Naive thymus-derived CD4-positive, alpha-beta T cell (primary cell): ENCODE results near the gene HOXB3. TPM values are rescaled to one million over a fixed set of nuclear protein-coding genes. Genes with fewer than 3 reads are reported as not detected.

Experiments used
- ATAC-seq: fragments of 150-1000 bp; cut with Tn5 transposase; 2 replicates; pipeline ENCODE4 v1.10.0; 2021; ENCODE audit warnings: mild to moderate bottlenecking, moderate library complexity
- CTCF ChIA-PET: fragments of 350-600 bp; sonication (Branson Sonifier 250); formaldehyde crosslinking; loops from one replicate; lab custom pipeline; 2021; ENCODE audit warnings: antibody characterized with exemption; lab: Charles Lee
- POLR2A ChIA-PET: fragments of 350-600 bp; sonication (Branson Sonifier 250); formaldehyde crosslinking; loops from one replicate; lab custom pipeline; 2021; ENCODE audit warnings: antibody characterized with exemption, inconsistent platforms; lab: Charles Lee
- DNase-seq, 9 donors: peaks; one replicate each; pipeline versions ENCODE4 v3.0.0 to v3.0.0-alpha.2; 2020 to 2022; ENCODE audit warnings: mixed read lengths in 1 of 9
- H3K27ac ChIP-seq: one replicate; pipeline ENCODE4 v1.7.0; 2013; ENCODE audit warnings: mild to moderate bottlenecking, low read depth, low read length, moderate library complexity
- H3K27me3 ChIP-seq, 2 donors: one replicate each; pipeline ENCODE4 v1.7.0; 2013; ENCODE audit warnings: low read length in 2 of 2, mild to moderate bottlenecking in 2 of 2, moderate library complexity in 2 of 2; ENCODE audit not compliant: control insufficient read depth in 2 of 2, insufficient read depth in 2 of 2
- H3K36me3 ChIP-seq, 3 experiments: 1 replicate in 2 of 3; 2 replicates in 1 of 3; pipeline ENCODE4 v1.7.0; 2013; ENCODE audit warnings: low read length in 3 of 3, mild to moderate bottlenecking in 3 of 3, moderate library complexity in 1 of 3; ENCODE audit not compliant: insufficient read depth in 3 of 3, control insufficient read depth in 2 of 3
- H3K4me1 ChIP-seq, 2 donors: one replicate each; pipeline ENCODE4 v1.7.0; 2013; ENCODE audit warnings: low read length in 2 of 2, mild to moderate bottlenecking in 2 of 2, moderate library complexity in 1 of 2; ENCODE audit not compliant: control insufficient read depth in 2 of 2, insufficient read depth in 2 of 2
- H3K4me3 ChIP-seq: 2 replicates; pipeline ENCODE4 v1.7.0; 2013; ENCODE audit warnings: mild to moderate bottlenecking, low read length
- H3K9me3 ChIP-seq, 3 experiments: 1 replicate in 2 of 3; 2 replicates in 1 of 3; pipeline ENCODE4 v1.7.0; 2013; ENCODE audit warnings: low read length in 3 of 3; ENCODE audit not compliant: control insufficient read depth in 2 of 3
- H3K27ac Mint-ChIP-seq, 9 donors: one replicate each; pipeline ENCODE4 v1.8.0; 2020 to 2022; ENCODE audit warnings: mixed read lengths in 9 of 9, mild to moderate bottlenecking in 8 of 9, moderate library complexity in 5 of 9, inconsistent platforms in 2 of 9
- H3K27me3 Mint-ChIP-seq, 5 donors: one replicate each; pipeline ENCODE4 v1.8.0; 2021 to 2022; ENCODE audit warnings: mixed read lengths in 5 of 5, mild to moderate bottlenecking in 1 of 5
- H3K36me3 Mint-ChIP-seq, 5 donors: one replicate each; pipeline ENCODE4 v1.8.0; 2020 to 2022; ENCODE audit warnings: mixed read lengths in 5 of 5, mild to moderate bottlenecking in 3 of 5, inconsistent platforms in 1 of 5
- H3K4me1 Mint-ChIP-seq, 7 donors: one replicate each; pipeline ENCODE4 v1.8.0; 2020 to 2022; ENCODE audit warnings: mixed read lengths in 7 of 7, mild to moderate bottlenecking in 3 of 7, inconsistent platforms in 1 of 7
- H3K4me3 Mint-ChIP-seq, 10 donors: one replicate each; pipeline ENCODE4 v1.8.0; 2020 to 2022; ENCODE audit warnings: mild to moderate bottlenecking in 10 of 10, mixed read lengths in 10 of 10, moderate library complexity in 6 of 10, inconsistent platforms in 2 of 10
- H3K9me3 Mint-ChIP-seq, 11 donors: one replicate each; pipeline ENCODE4 v1.8.0; 2020 to 2022; ENCODE audit warnings: mixed read lengths in 11 of 11, mild to moderate bottlenecking in 4 of 11, inconsistent platforms in 1 of 11, moderate library complexity in 1 of 11
- intact Hi-C, 2 donors: fragments of 100-400 bp; cut with micrococcal nuclease; formaldehyde crosslinking; loops; one replicate each; pipeline ENCODE4 v1.15.1; 2023
- polyA plus RNA-seq, 2 donors: library from polyadenylated mRNA; unstranded; fragments of 300-500 nt; fragmentation: Illumina TruSeq; gene quantifications; one replicate each; pipeline ENCODE4 v1.2.3, GENCODE V29; 2021
- total RNA-seq, 6 experiments: library from RNA in 5 of 6; stranded (reverse) in 5 of 6; gene quantifications; 1 replicate in 5 of 6; 2 replicates in 1 of 6; pipeline ENCODE4 v1.2.3 and lab custom pipeline; 2021 to 2026

Gene HOXB3
- total and polyA plus RNA-seq, 7 experiments from 2014 or later, result 0.11 to 14.6 (median 5.8) TPM; not detected in 1

- Histone ChIP-seq H3K27ac (no peak overlapping the region), H3K36me3 (no peaks in the 10 kb centered on the region), H3K27me3 (no peaks in the 10 kb centered on the region), H3K4me3 (no peak overlapping the region), H3K9me3 (no peaks in the 10 kb centered on the region), H3K4me1 (no peaks in the 10 kb centered on the region)
- peak overlapping the region in 1 of 9 donors; percentile 37 for H3K27ac Mint-ChIP-seq
- DNase-seq (no peak), ATAC-seq (no peak)
- ChIA-PET POLR2A (interaction anchor here (1.1 kb wide), 1 partner anchor 16 kb away, joined by 3 read pairs; no protein-coding TSS in a partner anchor), CTCF (no interaction called here)
- intact Hi-C loops, result no loop called here
- peaks cover 0 to 13% (median 0%) of the 10 kb centered on the region in 5 donors for H3K36me3 Mint-ChIP-seq
- peaks cover 9 to 44% (median 14%) of the 10 kb centered on the region in 5 donors for H3K27me3 Mint-ChIP-seq
- peaks cover 0 to 1% (median 0%) of the 10 kb centered on the region in 11 donors for H3K9me3 Mint-ChIP-seq
- H3K4me1 Mint-ChIP-seq, result peaks cover 0 to 15% (median 3%) of the 10 kb centered on the region in 7 donors
- peak overlapping the region in 5 of 10 donors; percentile 36 to 54 (median 48) for H3K4me3 Mint-ChIP-seq
Observed at GRCh38 chr17:48563385-48563838, 26.6 kb downstream of the HOXB3 start.

GRCh38 chr17:48562934-48563333 lies 27.1 kb downstream of the HOXB3 start:
- no peaks in the 10 kb centered on the region for H3K9me3 ChIP-seq
- Mint-ChIP-seq H3K36me3 (peaks cover 0 to 10% (median 0%) of the 10 kb centered on the region in 5 donors), H3K27me3 (peaks cover 9 to 48% (median 17%) of the 10 kb centered on the region in 5 donors), H3K27ac (no peak overlapping the region), H3K4me1 (peaks cover 0 to 15% (median 0%) of the 10 kb centered on the region in 7 donors), H3K4me3 (no peak overlapping the region), H3K9me3 (peaks cover 0 to 1% (median 0%) of the 10 kb centered on the region in 11 donors)
- H3K27ac ChIP-seq, result no peak overlapping the region
- intact Hi-C loops, result no loop called here
- ChIA-PET POLR2A (interaction anchor here (1.1 kb wide), 1 partner anchor 16 kb away, joined by 3 read pairs; no protein-coding TSS in a partner anchor), CTCF (no interaction called here)
- no peaks in the 10 kb centered on the region for H3K36me3 ChIP-seq
- ATAC-seq (no peak), DNase-seq (no peak)
- H3K27me3 ChIP-seq, result no peaks in the 10 kb centered on the region
- H3K4me1 ChIP-seq, result no peaks in the 10 kb centered on the region
- H3K4me3 ChIP-seq, result no peak overlapping the region

DNA sequence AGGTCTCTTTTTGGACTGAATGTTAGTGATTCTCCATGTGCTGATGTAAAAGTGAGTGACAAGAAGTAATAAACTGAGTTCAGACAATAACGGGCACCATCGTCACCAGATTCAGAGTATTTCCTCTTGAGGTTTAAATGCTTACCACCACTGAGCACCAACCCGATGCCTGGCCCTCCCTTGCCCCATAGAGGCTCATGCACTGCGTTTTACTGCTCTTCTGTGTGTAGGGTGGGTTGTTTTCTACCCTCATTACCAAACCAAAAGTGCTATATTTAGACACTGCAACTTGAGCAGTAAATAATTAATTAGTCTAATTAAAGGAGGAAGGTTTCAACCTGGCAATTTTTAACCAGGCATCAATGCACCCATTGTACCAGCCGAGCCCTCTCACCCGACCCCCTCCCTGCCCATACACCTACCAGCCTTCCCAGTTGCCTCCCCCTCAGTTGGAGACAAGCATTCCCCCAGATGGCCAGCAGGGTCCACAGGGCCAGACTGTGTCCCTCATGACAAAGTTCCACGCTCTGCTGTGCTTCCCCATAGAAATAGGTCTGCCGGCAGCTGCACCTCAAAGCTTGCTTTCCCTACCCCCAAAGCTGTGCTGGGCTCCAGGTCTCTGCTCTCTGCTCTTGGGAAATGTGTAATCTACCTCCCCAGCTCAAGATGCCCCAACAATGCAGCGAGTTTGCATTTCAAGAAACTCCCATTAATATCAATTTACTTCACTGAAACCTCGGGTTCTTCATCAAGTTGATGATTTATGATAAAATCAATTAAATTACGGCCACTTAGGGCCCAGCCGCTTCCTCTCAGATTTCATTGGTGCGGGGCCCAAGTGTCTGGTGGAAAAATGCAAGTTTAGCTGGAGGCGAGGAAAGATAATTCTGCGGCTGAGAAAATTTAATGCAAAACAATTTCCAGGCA lies 27.9 kb downstream of the HOXB3 start:
- H3K27ac Mint-ChIP-seq, result no peak overlapping the region
- CTCF ChIA-PET, result interaction anchor here (0.5 kb wide), 1 partner anchor 18 kb away, joined by 3 read pairs; no protein-coding TSS in a partner anchor

GRCh38 chr17:48559840-48560817 lies 29.9 kb downstream of the HOXB3 start:
- ATAC-seq (no peak), DNase-seq (no peak)
- Histone ChIP-seq H3K4me3 (no peak overlapping the region), H3K9me3 (no peaks in the 10 kb centered on the region), H3K4me1 (no peaks in the 10 kb centered on the region), H3K27me3 (no peaks in the 10 kb centered on the region), H3K27ac (no peak overlapping the region), H3K36me3 (no peaks in the 10 kb centered on the region)
- H3K9me3 Mint-ChIP-seq, result peaks cover 0 to 1% (median 0%) of the 10 kb centered on the region in 11 donors
- ChIA-PET POLR2A (interaction anchor here (0.6 kb wide), 1 partner anchor 1188 kb away, joined by 5 read pairs; no protein-coding TSS in a partner anchor), CTCF (interaction anchor here (0.6 to 1.5 kb wide), 3 partner anchors 10 to 516 kb away, joined by 3 read pairs; no protein-coding TSS in a partner anchor)
- H3K4me1 Mint-ChIP-seq, result peaks cover 3 to 23% (median 10%) of the 10 kb centered on the region in 7 donors
- peaks cover 13 to 72% (median 33%) of the 10 kb centered on the region in 5 donors for H3K27me3 Mint-ChIP-seq
- no peak overlapping the region for H3K4me3 Mint-ChIP-seq
- intact Hi-C loops, result no loop called here
- H3K27ac Mint-ChIP-seq, result no peak overlapping the region
- peaks cover 0 to 13% (median 0%) of the 10 kb centered on the region in 5 donors for H3K36me3 Mint-ChIP-seq

More for the DNA sequence above, 27.9 kb downstream of the HOXB3 start:
- Histone ChIP-seq H3K4me3 (no peak overlapping the region), H3K27ac (no peak overlapping the region), H3K36me3 (no peaks in the 10 kb centered on the region), H3K27me3 (no peaks in the 10 kb centered on the region), H3K9me3 (no peaks in the 10 kb centered on the region), H3K4me1 (no peaks in the 10 kb centered on the region)
- H3K4me1 Mint-ChIP-seq, result peaks cover 0 to 15% (median 0%) of the 10 kb centered on the region in 7 donors
- intact Hi-C loops, result no loop called here
- H3K36me3 Mint-ChIP-seq, result peaks cover 0 to 10% (median 0%) of the 10 kb centered on the region in 5 donors
- peak overlapping the region in 1 of 10 donors; percentile 54 for H3K4me3 Mint-ChIP-seq
- POLR2A ChIA-PET, result interaction anchor here (1.0 kb wide), 1 partner anchor 16 kb away, joined by 3 read pairs; no protein-coding TSS in a partner anchor
- H3K9me3 Mint-ChIP-seq, result peaks cover 0 to 1% (median 0%) of the 10 kb centered on the region in 11 donors
- H3K27me3 Mint-ChIP-seq, result peaks cover 9 to 52% (median 18%) of the 10 kb centered on the region in 5 donors
- ATAC-seq (peak; percentile 61), DNase-seq (no peak)

DNA sequence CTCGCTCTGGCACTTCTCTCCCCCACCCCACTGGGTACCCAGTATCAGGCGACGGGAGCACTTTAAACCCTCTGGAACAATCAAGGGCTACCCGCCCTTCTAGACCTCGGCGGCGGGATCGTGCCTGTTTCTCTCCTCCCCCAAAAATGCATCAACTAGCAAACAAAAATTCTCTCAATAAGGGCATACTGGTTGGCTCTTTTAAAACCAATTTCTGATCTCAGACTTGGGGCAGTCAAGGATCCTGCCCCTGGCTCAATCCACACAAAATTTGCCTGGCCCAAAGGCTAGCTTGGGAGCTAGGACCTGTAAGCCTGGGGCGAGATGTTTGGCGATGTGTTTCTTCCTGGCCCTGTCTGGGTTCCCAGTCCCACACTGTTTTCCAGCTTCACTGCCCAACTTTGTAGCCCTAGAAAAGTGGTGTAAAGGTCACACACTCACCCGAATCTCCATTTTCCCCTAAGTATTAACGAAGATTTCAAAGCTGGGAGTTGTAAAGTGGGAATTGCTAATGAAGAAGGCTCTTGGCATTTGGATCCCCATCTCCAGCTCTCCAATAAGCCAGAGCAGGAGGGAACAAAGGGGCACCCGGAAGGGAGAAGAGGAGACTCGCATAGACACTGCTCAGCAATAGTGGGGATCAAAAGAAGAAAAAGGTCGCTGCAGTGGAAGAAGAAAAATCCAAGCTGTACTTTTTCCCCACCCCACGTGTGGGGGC lies 30.8 kb downstream of the HOXB3 start:
- DNase-seq, result no peak
- intact Hi-C loops, result no loop called here
- Mint-ChIP-seq H3K9me3 (peaks cover 0 to 1% (median 0%) of the 10 kb centered on the region in 11 donors), H3K4me3 (no peak overlapping the region), H3K27me3 (peaks cover 10 to 80% (median 31%) of the 10 kb centered on the region in 5 donors), H3K27ac (peak overlapping the region in 1 of 9 donors; percentile 11), H3K36me3 (peaks cover 0 to 11% (median 0%) of the 10 kb centered on the region in 5 donors), H3K4me1 (peaks cover 7 to 22% (median 14%) of the 10 kb centered on the region in 7 donors)
- Histone ChIP-seq H3K27me3 (no peaks in the 10 kb centered on the region), H3K9me3 (no peaks in the 10 kb centered on the region), H3K4me3 (no peak overlapping the region), H3K27ac (no peak overlapping the region), H3K36me3 (no peaks in the 10 kb centered on the region), H3K4me1 (no peaks in the 10 kb centered on the region)
- CTCF ChIA-PET, result interaction anchor here (0.6 to 1.5 kb wide), 2 partner anchors 207 to 515 kb away, joined by 3 read pairs; no protein-coding TSS in a partner anchor
- POLR2A ChIA-PET, result no interaction called here
- ATAC-seq, result no peak
